BLaER1 treated with 17β-estradiol and CSF1 and Interleukin-3, amounts not matched to agents 10 nM and 100 nM (cell line): ENCODE measurements around the gene CD300C.

Source experiments
- H3K27ac ChIP-seq, 11 experiments: shearing (Covaris generic); formaldehyde crosslinking; 2 replicates each; pipeline ENCODE4 v1.8.1; 2022
- H3K27me3 ChIP-seq, 11 experiments: shearing (Covaris generic); formaldehyde crosslinking; 2 replicates each; pipeline ENCODE4 v1.8.1; 2022
- H3K36me3 ChIP-seq, 11 experiments: shearing (Covaris generic); formaldehyde crosslinking; 2 replicates each; pipeline ENCODE4 v1.8.1; 2022
- H3K4me1 ChIP-seq, 10 experiments: shearing (Covaris generic); formaldehyde crosslinking; 2 replicates each; pipeline ENCODE4 v1.8.1; 2022
- H3K4me2 ChIP-seq, 11 experiments: shearing (Covaris generic); formaldehyde crosslinking; 2 replicates each; pipeline ENCODE4 v1.8.1; 2022
- H3K4me3 ChIP-seq, 10 experiments: shearing (Covaris generic); formaldehyde crosslinking; 2 replicates each; pipeline ENCODE4 v1.8.1; 2022
- H3K9ac ChIP-seq, 11 experiments: shearing (Covaris generic); formaldehyde crosslinking; 2 replicates each; pipeline ENCODE4 v1.8.1; 2022
- H3K9me3 ChIP-seq, 11 experiments: shearing (Covaris generic); formaldehyde crosslinking; replicated peaks in 1 of 11; 2 replicates each; pipeline ENCODE4 v1.8.1; 2022
- H4K20me1 ChIP-seq, 11 experiments: shearing (Covaris generic); formaldehyde crosslinking; 2 replicates each; pipeline ENCODE4 v1.8.1; 2022
- Cebpa-rat ChIP-seq, 11 experiments: shearing (Covaris generic); IDR thresholded peaks; 2 replicates each; pipeline ENCODE4 v1.8.1; 2022

Gene CD300C

GRCh38 chr17:74531231-74531761 lies 14.6 kb downstream of the CD300C start, which contains the start of gene CD300LB:
TSS of gene CD300LB (minus strand) at chr17:74531475. CDS start at chr17:74531350, 125 bp downstream.
- no peak for TF ChIP-seq Cebpa-rat (IDR thresholded peaks at IDR 0.05)
- H3K9me3 ChIP-seq: peaks cover 0 to 30% (median 0%) of the 10 kb centered on the region in 11 experiments; a peak in 4 of 22 replicates
- H3K4me3 ChIP-seq: peak within 1 kb of the TSS in 8 of 10 experiments; percentile 48 to 80 (median 61); a peak in 15 of 20 replicates
- no peaks in the 10 kb centered on the region; a peak in 1 of 22 replicates for H3K27me3 ChIP-seq
- peak within 1 kb of the TSS in 9 of 11 experiments; percentile 36 to 85 (median 76); a peak in 14 of 22 replicates for H3K9ac ChIP-seq
- H3K36me3 ChIP-seq: peaks cover 0 to 20% (median 0%) of the 10 kb centered on the region in 11 experiments; a peak in 2 of 22 replicates
- H3K4me1 ChIP-seq: peaks cover 25 to 92% (median 79%) of the 10 kb centered on the region in 10 experiments
- H4K20me1 ChIP-seq: no peaks in the 10 kb centered on the region
- peak within 1 kb of the TSS; percentile 22 to 96 (median 79) for H3K4me2 ChIP-seq
- H3K27ac ChIP-seq: peak within 1 kb of the TSS in 10 of 11 experiments; percentile 12 to 96 (median 86); a peak in 17 of 22 replicates

GRCh38 chr17:74530831-74531150 lies 15.1 kb downstream of the CD300C start:
- peak overlapping the region in 3 of 10 experiments; percentile 3 to 41 (median 11); a peak in 5 of 20 replicates for H3K4me3 ChIP-seq
- H3K4me1 ChIP-seq: peaks cover 25 to 93% (median 84%) of the 10 kb centered on the region in 10 experiments
- no peaks in the 10 kb centered on the region for H4K20me1 ChIP-seq
- peaks cover 0 to 35% (median 0%) of the 10 kb centered on the region in 11 experiments; a peak in 4 of 22 replicates for H3K9me3 ChIP-seq
- peak overlapping the region in 2 of 11 experiments; percentile 11 to 18; a peak in 6 of 22 replicates for H3K9ac ChIP-seq
- peak overlapping the region in 8 of 11 experiments; percentile 72 to 96 (median 86); a peak in 16 of 22 replicates for H3K4me2 ChIP-seq
- TF ChIP-seq Cebpa-rat (IDR thresholded peaks at IDR 0.05): no peak
- H3K27me3 ChIP-seq: no peaks in the 10 kb centered on the region; a peak in 1 of 22 replicates
- H3K27ac ChIP-seq: peak overlapping the region in 10 of 11 experiments; percentile 12 to 96 (median 86); a peak in 17 of 22 replicates
- H3K36me3 ChIP-seq: peaks cover 0 to 20% (median 0%) of the 10 kb centered on the region in 11 experiments; a peak in 3 of 22 replicates

- H3K4me2 ChIP-seq: peak overlapping the region in 10 of 11 experiments; percentile 52 to 96 (median 82); a peak in 20 of 22 replicates
- peak overlapping the region; percentile 59 to 96 (median 85) for H3K27ac ChIP-seq
- no peaks in the 10 kb centered on the region; a peak in 1 of 22 replicates for H3K27me3 ChIP-seq
- peak overlapping the region in 1 of 10 experiments; percentile 12; a peak in 1 of 20 replicates for H3K4me3 ChIP-seq
- peaks cover 0 to 24% (median 0%) of the 10 kb centered on the region in 11 experiments; a peak in 3 of 22 replicates for H3K36me3 ChIP-seq
- H3K9me3 ChIP-seq: peaks cover 0 to 41% (median 0%) of the 10 kb centered on the region in 11 experiments; a peak in 7 of 22 replicates
- no peak for TF ChIP-seq Cebpa-rat (IDR thresholded peaks at IDR 0.05)
- peaks cover 25 to 96% (median 90%) of the 10 kb centered on the region in 10 experiments for H3K4me1 ChIP-seq
- H4K20me1 ChIP-seq: no peaks in the 10 kb centered on the region
- H3K9ac ChIP-seq: peak overlapping the region in 10 of 11 experiments; percentile 2 to 75 (median 56); a peak in 16 of 22 replicates
Observed at GRCh38 chr17:74529243-74529642, 16.7 kb downstream of the CD300C start.

DNA sequence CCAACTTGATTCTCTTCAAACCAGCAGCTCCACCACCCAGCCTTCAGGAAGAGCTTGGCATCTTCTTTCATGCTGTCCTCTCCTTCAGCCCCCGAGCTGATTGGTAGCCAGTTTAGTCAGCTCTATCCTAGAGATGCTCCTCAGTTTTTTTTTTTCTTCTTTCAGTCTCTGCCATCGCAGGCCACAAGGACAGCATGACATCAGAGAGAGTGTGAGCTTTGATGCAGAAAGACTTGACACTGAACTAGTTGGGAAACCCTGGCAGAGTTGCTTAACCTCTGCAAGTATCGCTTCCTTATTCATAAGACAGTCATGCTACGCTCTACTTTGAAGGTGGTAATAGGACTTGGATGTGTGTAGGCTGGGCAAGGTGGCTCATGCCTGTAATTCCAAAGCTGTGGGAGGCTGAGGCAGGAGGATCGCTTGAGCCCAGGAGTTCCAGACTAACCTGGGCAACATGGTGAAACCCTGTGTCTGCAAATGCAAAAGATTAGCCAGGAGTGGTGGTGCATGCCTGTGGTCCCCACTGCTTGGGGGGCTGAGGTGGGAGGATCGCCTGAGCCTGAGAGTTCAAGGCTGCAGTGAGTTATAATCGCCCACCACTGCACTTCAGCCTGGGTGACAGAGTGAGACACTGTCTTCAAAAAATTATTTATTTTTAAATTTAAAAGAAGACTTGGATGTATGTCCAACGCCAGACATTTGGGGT lies 17.3 kb downstream of the CD300C start:
- Histone ChIP-seq H3K9ac (peak overlapping the region; percentile 43 to 76 (median 64); a peak in 19 of 22 replicates), H3K36me3 (peaks cover 0 to 26% (median 0%) of the 10 kb centered on the region in 11 experiments; a peak in 8 of 22 replicates), H3K4me2 (peak overlapping the region; percentile 44 to 96 (median 79)), H3K9me3 (peaks cover 0 to 47% (median 5%) of the 10 kb centered on the region in 11 experiments; a peak in 14 of 22 replicates), H3K4me3 (peak overlapping the region in 1 of 10 experiments; percentile 12; a peak in 1 of 20 replicates), H3K4me1 (peaks cover 25 to 96% (median 90%) of the 10 kb centered on the region in 10 experiments), H3K27ac (peak overlapping the region; percentile 64 to 96 (median 85)), H4K20me1 (no peaks in the 10 kb centered on the region), H3K27me3 (no peaks in the 10 kb centered on the region; a peak in 1 of 22 replicates)
- peak; percentile 93 to 100 (median 100) for TF ChIP-seq Cebpa-rat (IDR thresholded peaks at IDR 0.05)

- H3K27me3 ChIP-seq: no peaks in the 10 kb centered on the region; a peak in 1 of 22 replicates
Observed at GRCh38 chr17:74527756-74528155, 18.2 kb downstream of the CD300C start.

GRCh38 chr17:74527081-74527480 lies 18.8 kb downstream of the CD300C start:
- H3K4me3 ChIP-seq: peak overlapping the region in 1 of 10 experiments; percentile 3; a peak in 1 of 20 replicates
- peak overlapping the region in 8 of 11 experiments; percentile 75 to 96 (median 86); a peak in 17 of 22 replicates for H3K4me2 ChIP-seq
- H3K27ac ChIP-seq: peak overlapping the region; percentile 64 to 96 (median 85); a peak in 21 of 22 replicates
- no peak for TF ChIP-seq Cebpa-rat (IDR thresholded peaks at IDR 0.05)
- H3K9ac ChIP-seq: peak overlapping the region in 6 of 11 experiments; percentile 0 to 75 (median 68); a peak in 7 of 22 replicates
- no peaks in the 10 kb centered on the region for H3K27me3 ChIP-seq
- H3K9me3 ChIP-seq: peaks cover 0 to 61% (median 16%) of the 10 kb centered on the region in 11 experiments; a peak in 17 of 22 replicates
- H3K4me1 ChIP-seq: peaks cover 21 to 100% (median 97%) of the 10 kb centered on the region in 10 experiments
- H4K20me1 ChIP-seq: no peaks in the 10 kb centered on the region
- peaks cover 0 to 41% (median 0%) of the 10 kb centered on the region in 11 experiments; a peak in 9 of 22 replicates for H3K36me3 ChIP-seq

More at GRCh38 chr17:74527756-74528155, 18.2 kb downstream of the CD300C start:
- Histone ChIP-seq H3K27ac (peak overlapping the region; percentile 64 to 96 (median 85)), H3K4me2 (peak overlapping the region in 9 of 11 experiments; percentile 62 to 96 (median 85); a peak in 18 of 22 replicates), H4K20me1 (no peaks in the 10 kb centered on the region), H3K9me3 (peaks cover 0 to 56% (median 13%) of the 10 kb centered on the region in 11 experiments; a peak in 17 of 22 replicates), H3K36me3 (peaks cover 0 to 35% (median 0%) of the 10 kb centered on the region in 11 experiments; a peak in 9 of 22 replicates), H3K9ac (peak overlapping the region in 10 of 11 experiments; percentile 43 to 76 (median 65); a peak in 15 of 22 replicates), H3K4me3 (peak overlapping the region in 2 of 10 experiments; percentile 3 to 25; a peak in 2 of 20 replicates), H3K4me1 (peaks cover 24 to 99% (median 95%) of the 10 kb centered on the region in 10 experiments)
- TF ChIP-seq Cebpa-rat (IDR thresholded peaks at IDR 0.05): no peak

DNA sequence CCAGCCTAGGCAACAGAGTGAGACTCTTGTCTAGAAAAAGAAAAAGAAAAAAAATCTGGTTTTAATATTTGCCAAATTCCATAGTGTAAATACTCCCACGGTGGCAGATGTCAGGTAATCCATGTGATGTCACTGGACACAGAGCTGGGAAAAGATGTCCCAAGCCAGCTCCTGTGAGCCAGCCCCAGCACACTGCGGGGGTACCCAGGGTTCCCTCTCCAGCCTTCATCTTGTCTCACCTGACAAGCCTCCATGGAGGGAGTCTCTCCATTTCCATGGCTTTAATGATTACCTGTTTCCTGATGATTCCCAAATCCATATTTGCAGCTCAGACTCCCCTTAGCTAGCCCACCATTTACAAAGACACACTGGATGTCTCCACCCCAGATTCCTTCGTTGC lies 19.2 kb downstream of the CD300C start:
- peak overlapping the region in 8 of 11 experiments; percentile 75 to 96 (median 86); a peak in 15 of 22 replicates for H3K4me2 ChIP-seq
- H3K4me1 ChIP-seq: peaks cover 21 to 100% (median 97%) of the 10 kb centered on the region in 10 experiments
- H3K36me3 ChIP-seq: peaks cover 0 to 41% (median 0%) of the 10 kb centered on the region in 11 experiments; a peak in 9 of 22 replicates
- peak overlapping the region in 3 of 11 experiments; percentile 0 to 75 (median 71); a peak in 3 of 22 replicates for H3K9ac ChIP-seq
- H3K9me3 ChIP-seq: peaks cover 0 to 61% (median 16%) of the 10 kb centered on the region in 11 experiments; a peak in 17 of 22 replicates
- H3K4me3 ChIP-seq: peak overlapping the region in 1 of 10 experiments; percentile 3; a peak in 1 of 20 replicates
- no peaks in the 10 kb centered on the region for H4K20me1 ChIP-seq
- no peaks in the 10 kb centered on the region for H3K27me3 ChIP-seq
- H3K27ac ChIP-seq: peak overlapping the region; percentile 64 to 96 (median 85); a peak in 19 of 22 replicates
- TF ChIP-seq Cebpa-rat (IDR thresholded peaks at IDR 0.05): no peak
